Astrocyte (in vitro differentiated cells and primary cell): Measurements from ENCODE around the gene CTSL. TPM values are rescaled to one million over a fixed set of nuclear protein-coding genes. Genes with fewer than 3 reads are reported as not detected.

Experiments
- DNase-seq: peaks from one replicate; pipeline ENCODE4 v3.0.0-alpha.2; 2010; ENCODE audit warnings: low read depth
- FAIRE-seq: peaks from 2 replicates; lab custom pipeline; 2011; peaks lifted over from hg19 to GRCh38; lab: Jason Lieb, UNC
- H2AFZ ChIP-seq: 2 replicates; pipeline ENCODE4 v1.6.0; 2012; ENCODE audit warnings: low read depth, low read length, inconsistent platforms
- H3K27ac ChIP-seq: 2 replicates; pipeline ENCODE4 v1.5.1; 2011; ENCODE audit warnings: low read depth, low read length, inconsistent platforms
- H3K27me3 ChIP-seq: 2 replicates; pipeline ENCODE4 v1.6.0; 2011; ENCODE audit warnings: low read length, inconsistent platforms; ENCODE audit not compliant: insufficient read depth
- H3K36me3 ChIP-seq: 2 replicates; pipeline ENCODE4 v1.5.1; 2011; ENCODE audit warnings: low read length, inconsistent platforms; ENCODE audit not compliant: insufficient read depth
- H3K4me1 ChIP-seq: 2 replicates; pipeline ENCODE4 v1.5.1; 2011; ENCODE audit warnings: low read length, inconsistent platforms; ENCODE audit not compliant: insufficient read depth
- H3K4me2 ChIP-seq: 2 replicates; pipeline ENCODE4 v1.6.0; 2012; ENCODE audit warnings: low read length, inconsistent platforms
- H3K4me3 ChIP-seq: 2 replicates; pipeline ENCODE4 v1.5.1; 2011; ENCODE audit warnings: low read depth, mild to moderate bottlenecking, low read length, inconsistent platforms; ENCODE audit not compliant: insufficient read depth
- H3K79me2 ChIP-seq: 2 replicates; pipeline ENCODE4 v1.6.0; 2012; ENCODE audit warnings: mild to moderate bottlenecking, low read length, inconsistent platforms; ENCODE audit not compliant: insufficient read depth
- H3K9ac ChIP-seq: 2 replicates; pipeline ENCODE4 v1.6.0; 2012; ENCODE audit warnings: mild to moderate bottlenecking, low read length, inconsistent platforms
- H3K9me3 ChIP-seq: 2 replicates; pipeline ENCODE4 v1.5.1; 2012; ENCODE audit warnings: low read depth, mild to moderate bottlenecking, low read length, inconsistent platforms; ENCODE audit not compliant: insufficient read depth
- H4K20me1 ChIP-seq: 2 replicates; pipeline ENCODE4 v1.6.0; 2012; ENCODE audit warnings: low read length, inconsistent platforms; ENCODE audit not compliant: insufficient read depth
- H3K27ac Mint-ChIP-seq: one replicate; pipeline ENCODE4 v1.8.0; 2021; ENCODE audit warnings: mild to moderate bottlenecking, mixed read lengths; ENCODE audit not compliant: unreplicated experiment
- H3K27me3 Mint-ChIP-seq: one replicate; pipeline ENCODE4 v1.8.0; 2021; ENCODE audit warnings: low read depth, mixed read lengths; ENCODE audit not compliant: unreplicated experiment
- H3K36me3 Mint-ChIP-seq: one replicate; pipeline ENCODE4 v1.8.0; 2021; ENCODE audit warnings: low read depth, mixed read lengths; ENCODE audit not compliant: unreplicated experiment
- H3K4me1 Mint-ChIP-seq: one replicate; pipeline ENCODE4 v1.8.0; 2021; ENCODE audit warnings: low read depth, mixed read lengths; ENCODE audit not compliant: unreplicated experiment
- H3K4me3 Mint-ChIP-seq: one replicate; pipeline ENCODE4 v1.8.0; 2021; ENCODE audit warnings: mild to moderate bottlenecking, moderate library complexity, mixed read lengths; ENCODE audit not compliant: unreplicated experiment
- H3K9me3 Mint-ChIP-seq: one replicate; pipeline ENCODE4 v1.8.0; 2021; ENCODE audit warnings: mild to moderate bottlenecking, mixed read lengths; ENCODE audit not compliant: unreplicated experiment
- EZH2 ChIP-seq: IDR thresholded peaks from 2 replicates; pipeline ENCODE4 v1.6.1; 2012; ENCODE audit warnings: mild to moderate bottlenecking, low read length, inconsistent platforms; ENCODE audit not compliant: insufficient read depth
- total RNA-seq: library from RNA; stranded (reverse); gene quantifications from 2 replicates; pipeline ENCODE4 v1.2.1, GENCODE V29; 2021
- TF ChIP-seq, protein P1 (sequence below): IDR thresholded peaks from 2 replicates; pipeline ENCODE4 v1.5.1; 2011; ENCODE audit warnings: low read depth, mild to moderate bottlenecking, inconsistent platforms, low read length, moderate library complexity; ENCODE audit not compliant: insufficient read depth

Gene CTSL
- total RNA-seq, 1 donor from 2014 or later: 94.9 TPM

DNA sequence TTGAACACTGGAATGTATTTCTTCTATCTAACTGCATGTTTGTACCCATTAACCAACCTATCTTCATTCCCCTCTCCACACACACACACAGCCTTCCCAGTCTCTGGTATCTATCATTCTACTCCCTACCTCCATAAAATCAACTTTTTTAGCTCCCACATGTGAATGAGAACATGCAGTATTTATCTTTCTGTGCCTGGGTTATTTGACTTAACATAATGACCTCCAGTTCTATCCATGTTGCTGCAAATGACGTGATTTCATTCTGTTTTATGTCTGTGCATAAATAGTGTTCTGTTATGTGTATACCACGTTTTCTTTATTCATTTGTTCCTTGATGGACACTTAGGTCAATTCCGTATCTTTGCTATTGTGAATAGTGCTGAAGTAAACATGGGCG, 38.7 kb upstream of the CTSL start:
- no peak overlapping the region for H3K4me3 Mint-ChIP-seq
- no peak for TF ChIP-seq EZH2
- TF ChIP-seq, protein P1, sequence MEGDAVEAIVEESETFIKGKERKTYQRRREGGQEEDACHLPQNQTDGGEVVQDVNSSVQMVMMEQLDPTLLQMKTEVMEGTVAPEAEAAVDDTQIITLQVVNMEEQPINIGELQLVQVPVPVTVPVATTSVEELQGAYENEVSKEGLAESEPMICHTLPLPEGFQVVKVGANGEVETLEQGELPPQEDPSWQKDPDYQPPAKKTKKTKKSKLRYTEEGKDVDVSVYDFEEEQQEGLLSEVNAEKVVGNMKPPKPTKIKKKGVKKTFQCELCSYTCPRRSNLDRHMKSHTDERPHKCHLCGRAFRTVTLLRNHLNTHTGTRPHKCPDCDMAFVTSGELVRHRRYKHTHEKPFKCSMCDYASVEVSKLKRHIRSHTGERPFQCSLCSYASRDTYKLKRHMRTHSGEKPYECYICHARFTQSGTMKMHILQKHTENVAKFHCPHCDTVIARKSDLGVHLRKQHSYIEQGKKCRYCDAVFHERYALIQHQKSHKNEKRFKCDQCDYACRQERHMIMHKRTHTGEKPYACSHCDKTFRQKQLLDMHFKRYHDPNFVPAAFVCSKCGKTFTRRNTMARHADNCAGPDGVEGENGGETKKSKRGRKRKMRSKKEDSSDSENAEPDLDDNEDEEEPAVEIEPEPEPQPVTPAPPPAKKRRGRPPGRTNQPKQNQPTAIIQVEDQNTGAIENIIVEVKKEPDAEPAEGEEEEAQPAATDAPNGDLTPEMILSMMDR: no peak
- no peak overlapping the region for H3K9ac ChIP-seq
- no peak overlapping the region for H3K27ac Mint-ChIP-seq
- no peaks in the 10 kb centered on the region for H4K20me1 ChIP-seq
- H3K27ac ChIP-seq: no peak overlapping the region
- H3K27me3 Mint-ChIP-seq: no peaks in the 10 kb centered on the region
- H3K4me1 Mint-ChIP-seq: peaks cover 11% of the 10 kb centered on the region
- H3K9me3 ChIP-seq: no peaks in the 10 kb centered on the region
- no peak for FAIRE-seq
- H2AFZ ChIP-seq: no peak overlapping the region
- no peaks in the 10 kb centered on the region for H3K79me2 ChIP-seq
- DNase-seq: no peak
- H3K4me3 ChIP-seq: no peak overlapping the region
- no peaks in the 10 kb centered on the region for H3K36me3 ChIP-seq
- H3K4me2 ChIP-seq: no peak overlapping the region
- no peaks in the 10 kb centered on the region for H3K27me3 ChIP-seq
- H3K36me3 Mint-ChIP-seq: peaks cover 6% of the 10 kb centered on the region
- peaks cover 1% of the 10 kb centered on the region for H3K9me3 Mint-ChIP-seq
- peaks cover 3% of the 10 kb centered on the region for H3K4me1 ChIP-seq

DNA sequence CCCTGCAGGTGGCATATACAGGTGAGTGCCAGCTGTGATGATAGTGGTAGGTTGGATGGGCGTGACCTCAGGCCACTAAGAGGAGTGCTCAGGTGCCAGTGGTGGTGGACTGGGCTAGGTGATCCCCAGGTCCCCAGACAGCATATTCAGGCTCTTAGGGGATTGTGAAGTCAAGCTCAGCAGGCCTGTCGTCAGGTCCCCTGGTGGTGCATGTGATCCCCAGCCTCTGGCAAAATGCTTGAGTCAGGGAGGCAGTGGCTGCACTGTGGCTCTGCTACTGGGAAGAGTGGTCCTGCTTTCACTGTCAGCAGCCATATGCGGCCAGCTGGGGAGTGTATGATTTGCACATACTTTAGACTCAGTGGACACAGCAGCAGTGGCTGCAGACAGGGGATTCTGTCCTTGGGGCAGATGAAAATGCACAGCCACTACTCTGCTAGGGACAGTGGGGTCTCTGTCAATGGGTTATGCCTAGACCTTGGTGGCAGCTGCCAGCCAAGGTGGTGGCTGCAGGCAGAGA, 31.6 kb upstream of the CTSL start:
- no peaks in the 10 kb centered on the region for H3K36me3 ChIP-seq
- H3K27me3 ChIP-seq: no peaks in the 10 kb centered on the region
- H3K9me3 ChIP-seq: no peaks in the 10 kb centered on the region
- no peaks in the 10 kb centered on the region for H3K4me1 ChIP-seq
- no peak overlapping the region for H3K27ac Mint-ChIP-seq
- H3K4me2 ChIP-seq: no peak overlapping the region
- no peak overlapping the region for H3K9ac ChIP-seq
- no peaks in the 10 kb centered on the region for H3K79me2 ChIP-seq
- H3K4me3 ChIP-seq: no peak overlapping the region
- H3K27me3 Mint-ChIP-seq: no peaks in the 10 kb centered on the region
- FAIRE-seq (no peak), DNase-seq (no peak)
- H3K4me3 Mint-ChIP-seq: no peak overlapping the region
- peaks cover 6% of the 10 kb centered on the region for H3K9me3 Mint-ChIP-seq
- no peaks in the 10 kb centered on the region for H4K20me1 ChIP-seq
- H3K4me1 Mint-ChIP-seq: no peaks in the 10 kb centered on the region
- peaks cover 30% of the 10 kb centered on the region for H3K36me3 Mint-ChIP-seq
- no peak overlapping the region for H2AFZ ChIP-seq
- no peak overlapping the region for H3K27ac ChIP-seq
- TF ChIP-seq, protein P1: no peak
- TF ChIP-seq EZH2: no peak

DNA sequence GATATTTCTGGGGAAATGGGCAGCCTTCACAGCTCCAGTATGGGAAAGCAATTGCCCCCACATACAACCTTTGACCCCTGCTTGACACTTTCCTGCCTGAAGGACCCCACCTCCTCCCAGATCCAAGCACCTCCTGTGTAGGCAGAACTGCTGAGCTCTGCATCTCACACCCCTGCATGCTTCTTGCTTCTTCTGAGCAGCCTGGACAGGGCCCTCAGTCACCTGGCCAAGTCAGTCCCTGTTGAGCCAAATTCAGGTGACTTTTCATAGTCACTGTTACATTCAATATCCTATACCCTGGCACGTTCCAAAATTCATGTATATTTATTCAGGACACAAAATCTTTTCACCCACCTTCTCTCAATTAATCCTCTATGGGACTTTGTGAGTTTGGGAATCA, 30.4 kb upstream of the CTSL start:
- Histone ChIP-seq H4K20me1 (no peaks in the 10 kb centered on the region), H3K9me3 (no peaks in the 10 kb centered on the region), H3K4me2 (no peak overlapping the region), H2AFZ (no peak overlapping the region), H3K27ac (no peak overlapping the region), H3K36me3 (no peaks in the 10 kb centered on the region), H3K4me1 (no peaks in the 10 kb centered on the region), H3K4me3 (no peak overlapping the region), H3K9ac (no peak overlapping the region), H3K27me3 (no peaks in the 10 kb centered on the region), H3K79me2 (no peaks in the 10 kb centered on the region)
- TF ChIP-seq EZH2: no peak
- TF ChIP-seq, protein P1: no peak
- H3K36me3 Mint-ChIP-seq: peaks cover 31% of the 10 kb centered on the region
- DNase-seq (no peak), FAIRE-seq (no peak)
- H3K4me1 Mint-ChIP-seq: peaks cover 7% of the 10 kb centered on the region
- H3K4me3 Mint-ChIP-seq: no peak overlapping the region
- H3K27ac Mint-ChIP-seq: no peak overlapping the region
- peaks cover 6% of the 10 kb centered on the region for H3K9me3 Mint-ChIP-seq
- no peaks in the 10 kb centered on the region for H3K27me3 Mint-ChIP-seq
